Panc1 (cell line): ENCODE measurements around the gene DMBX1. TPM values are rescaled to one million over a fixed set of nuclear protein-coding genes. Genes with fewer than 3 reads are reported as not detected.
A peak's percentile ranks its signal among the peaks of the same experiment; 100 is the strongest.

Experiments
- ATAC-seq: fragments of 200-7000 bp; cut with Tn5 transposase; 2 replicates; pipeline ENCODE4 v1.9.1; 2020; ENCODE audit warnings: mild to moderate bottlenecking, moderate library complexity
- BruUV-seq: library from RNA; stranded (reverse); fragments of 400-500 nt; replicated peaks from 2 replicates; lab custom pipeline; 2021; lab: Mats Ljungman, UMichigan
- CTCF ChIA-PET: fragments of 300-600 bp; sonication (Branson Sonifier 250); formaldehyde crosslinking; loops from one replicate; lab custom pipeline; 2022; ENCODE audit warnings: antibody characterized with exemption; lab: Charles Lee
- POLR2A ChIA-PET: fragments of 300-600 bp; sonication (Branson Sonifier 250); formaldehyde crosslinking; loops from one replicate; lab custom pipeline; 2022; ENCODE audit warnings: antibody characterized with exemption; lab: Charles Lee
- DNase-seq: peaks from one replicate; pipeline ENCODE4 v3.0.0-alpha.2; 2010; ENCODE audit warnings: low read depth, low spot score
- H3K27ac ChIP-seq: 2 replicates; pipeline ENCODE4 v1.5.1; 2011; ENCODE audit warnings: mild to moderate bottlenecking, low read length, inconsistent platforms
- H3K27me3 ChIP-seq: fragments of 200-500 bp; sonication (Bioruptor generic); 2 replicates; pipeline ENCODE4 v1.6.0; 2014; ENCODE audit warnings: low read length, inconsistent platforms; ENCODE audit not compliant: control insufficient read depth, insufficient read depth
- H3K36me3 ChIP-seq: fragments of 200-500 bp; sonication (Bioruptor generic); 2 replicates; pipeline ENCODE4 v1.5.1; 2014; ENCODE audit warnings: inconsistent platforms, mild to moderate bottlenecking, low read length, moderate library complexity; ENCODE audit not compliant: control insufficient read depth, insufficient read depth
- H3K4me1 ChIP-seq: 2 replicates; pipeline ENCODE4 v1.5.1; 2011; ENCODE audit warnings: inconsistent platforms, mild to moderate bottlenecking, low read length, moderate library complexity; ENCODE audit not compliant: control insufficient read depth, insufficient read depth
- H3K4me3 ChIP-seq, 2 experiments: 2 replicates each; pipeline ENCODE4 v1.5.1; 2011 to 2012; ENCODE audit warnings: low read depth in 2 of 2, low read length in 2 of 2, mild to moderate bottlenecking in 2 of 2, inconsistent platforms in 1 of 2, moderate library complexity in 1 of 2
- H3K9me3 ChIP-seq: fragments of 200-500 bp; sonication (Bioruptor generic); 2 replicates; pipeline ENCODE4 v1.5.1; 2014; ENCODE audit warnings: low read depth, mild to moderate bottlenecking, inconsistent platforms, low read length, moderate library complexity; ENCODE audit not compliant: control insufficient read depth, insufficient read depth
- POLR2AphosphoS5 ChIP-seq: IDR thresholded peaks from 2 replicates; pipeline ENCODE4 v1.6.1; 2012; ENCODE audit warnings: mild to moderate bottlenecking, low read depth, low read length, moderate library complexity
- SIN3A ChIP-seq: IDR thresholded peaks from 2 replicates; pipeline ENCODE4 v1.6.1; 2012; ENCODE audit warnings: low read depth, mild to moderate bottlenecking, low read length, moderate library complexity, borderline replicate concordance; ENCODE audit not compliant: insufficient read depth
- TCF7L2 ChIP-seq: IDR thresholded peaks from 2 replicates; pipeline ENCODE4 v1.6.1; 2011; ENCODE audit warnings: mild to moderate bottlenecking, low read depth, low read length, inconsistent platforms
- in situ Hi-C: cut with HindIII; loops from 2 replicates; pipeline ENCODE4 v1.10.0; 2016; ENCODE audit warnings: low sequenced_read_pairs, low pct_unique_long_range_greater_than_20kb
- intact Hi-C: fragments of 100-400 bp; cut with micrococcal nuclease; formaldehyde crosslinking; loops from one replicate; pipeline ENCODE4 v1.10.0; 2022; ENCODE audit not compliant: unreplicated experiment
- total RNA-seq: library from RNA; stranded (reverse); gene quantifications from one replicate; pipeline ENCODE4 v1.2.1, GENCODE V29; 2021; ENCODE audit not compliant: unreplicated experiment
- TF ChIP-seq, protein P1 (sequence below): fragments of 450-650 bp; IDR thresholded peaks from 2 replicates; pipeline ENCODE4 v1.5.1; 2017; ENCODE audit warnings: mild to moderate bottlenecking
- TF ChIP-seq, protein P2 (sequence below), 2 experiments: IDR thresholded peaks; 2 replicates each; pipeline ENCODE4 v1.6.1; 2011 to 2012; ENCODE audit warnings: low read depth in 2 of 2, control low read depth in 1 of 2, low read length in 1 of 2, mild to moderate bottlenecking in 1 of 2, moderate library complexity in 1 of 2; ENCODE audit not compliant: insufficient read depth in 1 of 2

DMBX1 gene
- total RNA-seq, 1 experiment from 2014 or later: 0.05 TPM

DNA sequence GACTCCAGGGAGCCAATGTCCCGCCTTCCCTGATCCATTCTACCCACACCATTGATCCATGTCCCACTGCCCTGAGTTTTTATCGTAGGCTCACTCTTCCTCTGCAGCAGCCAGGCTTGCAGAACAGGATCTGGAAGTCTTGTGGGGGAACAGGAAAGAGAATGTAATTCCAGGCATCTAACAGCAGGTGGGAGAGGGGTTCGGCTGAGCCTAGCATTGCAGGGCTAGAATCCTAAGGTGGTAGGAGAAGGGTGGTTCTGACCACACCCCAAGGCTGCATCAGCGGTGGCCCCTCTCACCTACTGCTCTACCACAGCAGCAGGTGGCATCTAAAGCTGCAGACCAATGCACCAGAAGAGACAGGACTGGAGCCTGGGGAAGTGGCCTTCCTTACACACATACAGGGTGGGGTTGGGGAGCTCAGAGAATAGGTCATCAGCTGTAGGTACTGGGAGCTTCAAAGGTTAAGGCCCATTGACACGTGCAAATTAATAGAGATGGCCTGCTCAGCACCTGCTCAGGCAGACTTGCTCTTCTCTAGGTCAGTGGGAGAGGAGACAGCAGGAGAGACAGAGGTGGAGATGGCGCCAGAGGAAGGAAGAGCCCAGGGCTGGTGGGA, 41.3 kb downstream of the DMBX1 start:
- no TSS peak for BruUV-seq
- Histone ChIP-seq H3K36me3 (no peaks in the 10 kb centered on the region), H3K27ac (no peak overlapping the region), H3K4me1 (0 out of 2 replicates have a peak, but pooled peaks cover 2% of the 10 kb centered on the region), H3K9me3 (no peaks in the 10 kb centered on the region), H3K4me3 (no peak overlapping the region), H3K27me3 (peaks cover 5% of the 10 kb centered on the region)
- in situ Hi-C loops: no loop called here
- CTCF ChIA-PET: interaction anchor here (0.6 kb wide), 2 partner anchors 90 to 177 kb away, joined by 3 read pairs; no protein-coding TSS in a partner anchor
- POLR2A ChIA-PET: no interaction called here
- TF ChIP-seq, protein P1, sequence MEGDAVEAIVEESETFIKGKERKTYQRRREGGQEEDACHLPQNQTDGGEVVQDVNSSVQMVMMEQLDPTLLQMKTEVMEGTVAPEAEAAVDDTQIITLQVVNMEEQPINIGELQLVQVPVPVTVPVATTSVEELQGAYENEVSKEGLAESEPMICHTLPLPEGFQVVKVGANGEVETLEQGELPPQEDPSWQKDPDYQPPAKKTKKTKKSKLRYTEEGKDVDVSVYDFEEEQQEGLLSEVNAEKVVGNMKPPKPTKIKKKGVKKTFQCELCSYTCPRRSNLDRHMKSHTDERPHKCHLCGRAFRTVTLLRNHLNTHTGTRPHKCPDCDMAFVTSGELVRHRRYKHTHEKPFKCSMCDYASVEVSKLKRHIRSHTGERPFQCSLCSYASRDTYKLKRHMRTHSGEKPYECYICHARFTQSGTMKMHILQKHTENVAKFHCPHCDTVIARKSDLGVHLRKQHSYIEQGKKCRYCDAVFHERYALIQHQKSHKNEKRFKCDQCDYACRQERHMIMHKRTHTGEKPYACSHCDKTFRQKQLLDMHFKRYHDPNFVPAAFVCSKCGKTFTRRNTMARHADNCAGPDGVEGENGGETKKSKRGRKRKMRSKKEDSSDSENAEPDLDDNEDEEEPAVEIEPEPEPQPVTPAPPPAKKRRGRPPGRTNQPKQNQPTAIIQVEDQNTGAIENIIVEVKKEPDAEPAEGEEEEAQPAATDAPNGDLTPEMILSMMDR: peak; percentile 30
- TF ChIP-seq, protein P2, sequence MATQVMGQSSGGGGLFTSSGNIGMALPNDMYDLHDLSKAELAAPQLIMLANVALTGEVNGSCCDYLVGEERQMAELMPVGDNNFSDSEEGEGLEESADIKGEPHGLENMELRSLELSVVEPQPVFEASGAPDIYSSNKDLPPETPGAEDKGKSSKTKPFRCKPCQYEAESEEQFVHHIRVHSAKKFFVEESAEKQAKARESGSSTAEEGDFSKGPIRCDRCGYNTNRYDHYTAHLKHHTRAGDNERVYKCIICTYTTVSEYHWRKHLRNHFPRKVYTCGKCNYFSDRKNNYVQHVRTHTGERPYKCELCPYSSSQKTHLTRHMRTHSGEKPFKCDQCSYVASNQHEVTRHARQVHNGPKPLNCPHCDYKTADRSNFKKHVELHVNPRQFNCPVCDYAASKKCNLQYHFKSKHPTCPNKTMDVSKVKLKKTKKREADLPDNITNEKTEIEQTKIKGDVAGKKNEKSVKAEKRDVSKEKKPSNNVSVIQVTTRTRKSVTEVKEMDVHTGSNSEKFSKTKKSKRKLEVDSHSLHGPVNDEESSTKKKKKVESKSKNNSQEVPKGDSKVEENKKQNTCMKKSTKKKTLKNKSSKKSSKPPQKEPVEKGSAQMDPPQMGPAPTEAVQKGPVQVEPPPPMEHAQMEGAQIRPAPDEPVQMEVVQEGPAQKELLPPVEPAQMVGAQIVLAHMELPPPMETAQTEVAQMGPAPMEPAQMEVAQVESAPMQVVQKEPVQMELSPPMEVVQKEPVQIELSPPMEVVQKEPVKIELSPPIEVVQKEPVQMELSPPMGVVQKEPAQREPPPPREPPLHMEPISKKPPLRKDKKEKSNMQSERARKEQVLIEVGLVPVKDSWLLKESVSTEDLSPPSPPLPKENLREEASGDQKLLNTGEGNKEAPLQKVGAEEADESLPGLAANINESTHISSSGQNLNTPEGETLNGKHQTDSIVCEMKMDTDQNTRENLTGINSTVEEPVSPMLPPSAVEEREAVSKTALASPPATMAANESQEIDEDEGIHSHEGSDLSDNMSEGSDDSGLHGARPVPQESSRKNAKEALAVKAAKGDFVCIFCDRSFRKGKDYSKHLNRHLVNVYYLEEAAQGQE (IDR thresholded peaks at IDR 0.05; ENCODE audit: insufficient read depth in 1 of 2, low read depth in 2 of 2, low read length in 1 of 2): no peak
- intact Hi-C loops: loop anchor here (10.0 kb wide), 1 partner anchor 194 kb away; no protein-coding TSS in a partner anchor
- DNase-seq (no peak), ATAC-seq (no peak)

DNA sequence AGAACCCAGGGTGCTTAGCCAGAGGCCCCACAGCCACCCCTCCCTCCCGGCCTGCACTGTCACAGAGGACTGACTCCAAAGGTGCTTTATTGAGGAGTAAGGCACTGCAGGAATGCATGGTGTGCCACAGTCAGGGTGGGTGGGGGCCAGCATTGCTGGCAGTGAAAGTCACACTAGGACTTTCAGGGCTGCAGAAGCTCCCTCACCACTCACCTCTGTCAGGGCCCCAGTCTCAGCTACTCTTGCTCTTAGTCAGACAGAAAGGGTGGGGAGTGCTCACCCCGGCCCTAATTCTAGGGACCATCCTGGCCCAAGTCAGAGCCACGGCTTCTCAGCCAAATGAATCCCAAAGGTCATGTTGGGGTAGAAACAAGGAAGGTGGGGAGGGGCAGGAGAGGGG, 42.5 kb downstream of the DMBX1 start:
- ATAC-seq (no peak), DNase-seq (no peak)
- H3K9me3 ChIP-seq: no peaks in the 10 kb centered on the region
- TF ChIP-seq, protein P1: no peak
- TF ChIP-seq POLR2AphosphoS5: no peak
- no peak for TF ChIP-seq SIN3A
- TF ChIP-seq TCF7L2: no peak
- ChIA-PET POLR2A (no interaction called here), CTCF (interaction anchor here (0.9 kb wide), 1 partner anchor 78 kb away, joined by 3 read pairs; no protein-coding TSS in a partner anchor)
- in situ Hi-C loops (no loop called here), intact Hi-C loops (loop anchor here (10.0 kb wide), 1 partner anchor 193 kb away; no protein-coding TSS in a partner anchor)
- H3K27ac ChIP-seq: no peak overlapping the region
- H3K4me3 ChIP-seq: no peak overlapping the region
- peaks cover 8% of the 10 kb centered on the region for H3K27me3 ChIP-seq
- no TSS peak for BruUV-seq
- H3K4me1 ChIP-seq: 0 out of 2 replicates have a peak, but pooled peaks cover 2% of the 10 kb centered on the region
- H3K36me3 ChIP-seq: no peaks in the 10 kb centered on the region
